ENCODE results near the gene IGF1R. TPM values are rescaled to one million over a fixed set of nuclear protein-coding genes. Genes with fewer than 3 reads are reported as not detected.

Gene IGF1R
- total RNA-seq, 1 experiment from 2014 or later = 3.8 TPM

DNA sequence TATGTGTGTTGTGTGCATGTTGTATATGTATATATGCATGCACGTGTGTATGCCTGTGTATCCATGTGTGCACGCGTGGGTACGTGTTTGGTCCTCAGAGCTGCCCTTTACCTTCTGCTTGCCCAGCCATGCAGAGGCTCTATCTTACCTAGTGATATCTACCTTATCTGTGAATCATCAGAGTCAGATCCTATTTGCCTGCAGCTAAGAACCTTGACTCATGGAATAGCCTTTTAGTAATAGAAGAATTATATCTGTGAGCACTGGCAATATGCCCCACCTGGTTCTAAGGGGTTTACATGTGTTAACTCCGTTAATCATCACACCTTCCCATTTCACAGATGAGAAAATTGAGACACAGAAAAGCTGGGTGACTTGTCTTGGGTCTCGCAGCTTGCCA lies 348.3 kb downstream of the IGF1R start:
- Histone ChIP-seq H3K27me3 (ENCODE audit: low read length) (no peaks in the 10 kb centered on the region), H3F3A (ENCODE audit: low read length, unreplicated experiment) (no peaks in the 10 kb centered on the region), H3K36me3 (ENCODE audit: low read depth, low read length) (no peaks in the 10 kb centered on the region), H3K79me2 (ENCODE audit: low read length) (no peaks in the 10 kb centered on the region), H3K9me3 (ENCODE audit: low read length) (no peaks in the 10 kb centered on the region), H3K9me2 (replicated peaks; ENCODE audit: low read length) (no peaks in the 10 kb centered on the region), H3K4me3 (ENCODE audit: low read length) (no peak overlapping the region), H3K4me2 (ENCODE audit: low read length) (no peak overlapping the region), H4K20me1 (ENCODE audit: low read length) (no peaks in the 10 kb centered on the region), H3K27ac (ENCODE audit: low read length) (no peak overlapping the region), H3K4me1 (ENCODE audit: insufficient read depth, low read length) (no peaks in the 10 kb centered on the region), H3K9ac (ENCODE audit: low read length) (no peak overlapping the region), H2AFZ (ENCODE audit: low read length) (no peak overlapping the region)
- POLR2A ChIA-PET (ENCODE audit: unreplicated experiment) = interaction anchor here (0.6 kb wide), 1 partner anchor 15 kb away, joined by 3 read pairs; no protein-coding TSS in a partner anchor
- TF ChIP-seq CTCF (conservative IDR thresholded peaks at IDR 0.05; ENCODE audit: low read depth, low read length) = no peak
- no peak for TF ChIP-seq EZH2 (IDR thresholded peaks at IDR 0.05; ENCODE audit: low read length, unreplicated experiment)
- TF ChIP-seq EZH2phosphoT487 (IDR thresholded peaks at IDR 0.05; ENCODE audit: borderline replicate concordance, low read length) = no peak
- no TSS peak for BruUV-seq (replicated peaks)
- ATAC-seq (no peak), DNase-seq (peak; percentile 31)
- intact Hi-C loops (cut with micrococcal nuclease) = no loop called here
- CTCF ChIA-PET = no interaction called here

GRCh38 chr15:98997312-98997711 lies 349.0 kb downstream of the IGF1R start:
- H3F3A ChIP-seq (ENCODE audit: low read length, unreplicated experiment) = no peaks in the 10 kb centered on the region
- no peaks in the 10 kb centered on the region for H3K79me2 ChIP-seq (ENCODE audit: low read length)
- H3K27ac ChIP-seq (ENCODE audit: low read length) = no peak overlapping the region
- no peak overlapping the region for H3K4me2 ChIP-seq (ENCODE audit: low read length)
- ChIA-PET CTCF (no interaction called here), POLR2A (ENCODE audit: unreplicated experiment) (interaction anchor here (0.6 kb wide), 1 partner anchor 15 kb away, joined by 3 read pairs; no protein-coding TSS in a partner anchor)
- H3K27me3 ChIP-seq (ENCODE audit: low read length) = no peaks in the 10 kb centered on the region
- H4K20me1 ChIP-seq (ENCODE audit: low read length) = no peaks in the 10 kb centered on the region
- H3K36me3 ChIP-seq (ENCODE audit: low read depth, low read length) = no peaks in the 10 kb centered on the region
- intact Hi-C loops (cut with micrococcal nuclease) = no loop called here
- no peak overlapping the region for H2AFZ ChIP-seq (ENCODE audit: low read length)
- H3K4me3 ChIP-seq (ENCODE audit: low read length) = no peak overlapping the region
- H3K9me2 ChIP-seq (replicated peaks; ENCODE audit: low read length) = no peaks in the 10 kb centered on the region
- H3K4me1 ChIP-seq (ENCODE audit: insufficient read depth, low read length) = no peaks in the 10 kb centered on the region
- ATAC-seq (no peak), DNase-seq (no peak)
- no TSS peak for BruUV-seq (replicated peaks)
- H3K9ac ChIP-seq (ENCODE audit: low read length) = no peak overlapping the region
- no peaks in the 10 kb centered on the region for H3K9me3 ChIP-seq (ENCODE audit: low read length)
- TF ChIP-seq CTCF (conservative IDR thresholded peaks at IDR 0.05; ENCODE audit: low read depth, low read length) (no peak), EZH2 (IDR thresholded peaks at IDR 0.05; ENCODE audit: low read length, unreplicated experiment) (no peak), EZH2phosphoT487 (IDR thresholded peaks at IDR 0.05; ENCODE audit: borderline replicate concordance, low read length) (no peak)

DNA sequence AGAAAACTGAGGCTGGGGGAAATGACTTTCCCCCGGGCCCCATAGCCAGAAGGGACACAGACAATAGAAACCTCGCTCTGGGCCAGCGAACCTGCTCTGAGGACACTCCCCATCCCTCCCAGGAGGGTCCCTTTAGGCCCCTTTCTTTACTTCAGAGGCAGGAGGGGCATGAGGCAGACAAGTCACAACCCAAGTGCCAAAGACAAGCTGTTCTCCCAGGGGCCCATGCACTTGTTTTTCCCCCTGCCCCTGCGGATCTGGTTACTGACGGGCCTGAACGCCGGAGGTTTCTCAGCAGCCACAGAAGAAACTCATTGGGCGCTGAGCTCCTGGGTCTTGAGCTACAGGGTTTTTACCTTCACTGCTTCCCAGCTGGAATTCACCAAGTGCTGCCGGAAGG lies 349.4 kb downstream of the IGF1R start:
- Histone ChIP-seq H2AFZ (ENCODE audit: low read length) (no peak overlapping the region), H3K4me3 (ENCODE audit: low read length) (no peak overlapping the region), H3K27ac (ENCODE audit: low read length) (no peak overlapping the region), H3K9ac (ENCODE audit: low read length) (no peak overlapping the region), H3K9me3 (ENCODE audit: low read length) (no peaks in the 10 kb centered on the region), H3K4me2 (ENCODE audit: low read length) (no peak overlapping the region), H3K9me2 (replicated peaks; ENCODE audit: low read length) (no peaks in the 10 kb centered on the region), H3K27me3 (ENCODE audit: low read length) (no peaks in the 10 kb centered on the region), H3F3A (ENCODE audit: low read length, unreplicated experiment) (no peaks in the 10 kb centered on the region), H3K4me1 (ENCODE audit: insufficient read depth, low read length) (no peaks in the 10 kb centered on the region), H3K79me2 (ENCODE audit: low read length) (no peaks in the 10 kb centered on the region), H4K20me1 (ENCODE audit: low read length) (no peaks in the 10 kb centered on the region), H3K36me3 (ENCODE audit: low read depth, low read length) (no peaks in the 10 kb centered on the region)
- POLR2A ChIA-PET (ENCODE audit: unreplicated experiment) = no interaction called here
- DNase-seq = no peak
- no TSS peak for BruUV-seq (replicated peaks)
- intact Hi-C loops (cut with micrococcal nuclease) = no loop called here
- no peak for ATAC-seq
- CTCF ChIA-PET = no interaction called here
- TF ChIP-seq EZH2 (IDR thresholded peaks at IDR 0.05; ENCODE audit: low read length, unreplicated experiment) = no peak
- TF ChIP-seq EZH2phosphoT487 (IDR thresholded peaks at IDR 0.05; ENCODE audit: borderline replicate concordance, low read length) = no peak
- TF ChIP-seq CTCF (conservative IDR thresholded peaks at IDR 0.05; ENCODE audit: low read depth, low read length) = no peak
